ENCODE data around the gene LRRC52. TPM values are rescaled to one million over a fixed set of nuclear protein-coding genes. Genes with fewer than 3 reads are reported as not detected.

LRRC52 gene, protein sequence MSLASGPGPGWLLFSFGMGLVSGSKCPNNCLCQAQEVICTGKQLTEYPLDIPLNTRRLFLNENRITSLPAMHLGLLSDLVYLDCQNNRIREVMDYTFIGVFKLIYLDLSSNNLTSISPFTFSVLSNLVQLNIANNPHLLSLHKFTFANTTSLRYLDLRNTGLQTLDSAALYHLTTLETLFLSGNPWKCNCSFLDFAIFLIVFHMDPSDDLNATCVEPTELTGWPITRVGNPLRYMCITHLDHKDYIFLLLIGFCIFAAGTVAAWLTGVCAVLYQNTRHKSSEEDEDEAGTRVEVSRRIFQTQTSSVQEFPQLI
- total RNA-seq = not detected in 2 replicates

DNA sequence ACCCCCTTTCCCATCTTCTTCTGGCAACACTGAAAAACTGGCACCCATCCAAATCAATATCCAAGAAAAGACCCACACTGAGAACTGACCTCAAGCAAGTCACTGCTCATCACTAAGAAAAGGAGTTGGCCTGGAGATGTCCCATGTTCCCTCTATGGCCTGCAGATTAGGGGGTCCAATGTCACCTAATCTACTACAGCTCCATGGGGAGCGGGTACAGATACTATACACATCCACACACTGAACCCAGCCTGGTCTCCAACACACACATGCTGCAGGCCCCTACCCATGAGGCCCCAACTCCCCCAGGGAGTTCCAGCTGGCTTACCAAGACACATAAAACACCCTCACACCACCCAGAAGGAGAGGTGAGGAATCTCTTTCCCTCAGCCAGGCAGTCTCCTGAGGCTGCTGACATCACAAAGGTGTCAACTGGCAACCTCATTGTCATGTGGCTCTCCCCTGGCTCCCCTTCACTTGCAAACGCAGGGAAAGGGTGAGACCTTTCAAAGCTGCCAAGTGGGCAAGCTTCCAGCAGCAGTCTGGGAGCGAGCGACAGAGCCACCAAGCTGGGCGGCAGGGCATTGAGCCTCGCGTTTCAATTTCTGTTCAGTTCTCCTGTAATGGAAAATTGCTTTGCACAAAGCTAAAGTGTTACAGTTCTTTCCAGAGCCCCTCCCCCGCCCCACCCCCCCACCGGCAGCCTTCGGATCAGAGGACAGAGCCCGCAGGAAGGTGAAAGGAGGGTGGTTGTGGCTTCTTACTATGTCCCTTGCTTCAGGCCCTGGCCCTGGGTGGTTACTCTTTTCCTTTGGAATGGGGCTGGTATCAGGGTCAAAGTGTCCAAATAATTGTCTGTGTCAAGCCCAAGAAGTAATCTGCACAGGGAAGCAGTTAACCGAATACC is at the start of gene LRRC52:
LRRC52 (plus strand) TSS at position 469 of the 907 bp plus-strand sequence; CDS start at position 766, 297 bp downstream.

Other genes with a start within 250 kb of the LRRC52 start
- gene LMX1A, start 187.3 kb upstream of the LRRC52 start, total RNA-seq = not detected in 2 replicates
- gene RXRG, start 98.9 kb upstream of the LRRC52 start, total RNA-seq = not detected in 2 replicates
- gene MGST3, start 87.2 kb downstream of the LRRC52 start, total RNA-seq = 95.6 and 153 TPM in 2 replicates
- 63.2 and 72.8 TPM in 2 replicates for gene ALDH9A1, start 154.6 kb downstream of the LRRC52 start, total RNA-seq
- gene TMCO1, start 224.9 kb downstream of the LRRC52 start, total RNA-seq = 45.3 and 50.3 TPM in 2 replicates